Measurements from ENCODE around the gene CSNK1E.
A peak's percentile ranks its signal among the peaks of the same experiment; 100 is the strongest.

CSNK1E gene

DNA sequence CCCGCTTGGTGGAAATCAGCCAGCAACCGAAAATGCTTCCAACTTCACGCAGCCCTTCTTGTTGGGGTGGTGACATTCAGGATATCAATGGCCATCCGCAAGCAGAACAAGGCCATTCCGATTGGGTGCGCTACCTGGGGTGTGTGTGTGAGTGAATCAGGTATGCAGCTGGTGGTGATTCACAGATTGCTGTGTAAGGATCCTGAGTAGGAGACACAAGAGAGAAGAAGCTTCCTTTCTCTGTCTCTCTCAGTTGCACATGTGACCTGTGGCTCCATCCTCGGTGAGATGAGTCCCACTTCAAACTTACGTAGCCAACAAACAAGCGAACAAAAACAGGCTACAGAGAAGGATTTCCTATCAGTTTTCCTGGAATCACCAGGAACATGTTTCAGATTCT lies 34.8 kb downstream of the CSNK1E start:
- H4K91ac ChIP-seq (ENCODE audit: low read depth, low read length) = peak overlapping the region; percentile 8
- peak overlapping the region; percentile 0 for H2BK5ac ChIP-seq (ENCODE audit: low read depth, low read length, poor library complexity)
- WGBS (ENCODE audit: extremely low coverage, insufficient coverage, insufficient read length) = no CpG with 5 or more reads among the region's 9 CpGs
- peak overlapping the region; percentile 50 for H3K14ac ChIP-seq (ENCODE audit: low read length)
- H3K4me3 ChIP-seq (ENCODE audit: low read depth, low read length) = no peak overlapping the region
- no peak overlapping the region for H4K8ac ChIP-seq (ENCODE audit: low read depth, low read length)
- H3K9me3 ChIP-seq (ENCODE audit: insufficient read depth, low read depth, low read length) = peaks cover 2% of the 10 kb centered on the region
- H3K23ac ChIP-seq (ENCODE audit: low read length) = no peak overlapping the region
- H2BK120ac ChIP-seq (ENCODE audit: insufficient read depth, low read length, poor library complexity) = no peak overlapping the region
- H3K18ac ChIP-seq (ENCODE audit: low read length) = no peak overlapping the region
- no peaks in the 10 kb centered on the region for H3K27me3 ChIP-seq (ENCODE audit: insufficient read depth, low read length)
- peaks cover 26 to 29% of the 10 kb centered on the region in 2 experiments for H3K4me1 ChIP-seq (ENCODE audit: control insufficient read depth in 1 of 2, insufficient read depth in 2 of 2, low read length in 2 of 2)
- no peaks in the 10 kb centered on the region for H3K36me3 ChIP-seq (ENCODE audit: control insufficient read depth in 1 of 2, insufficient read depth in 2 of 2, low read length in 2 of 2)
- peak; percentile 62 to 74 for DNase-seq
- peak overlapping the region; percentile 73 for H3K27ac ChIP-seq (ENCODE audit: low read depth, low read length)
- H3K4ac ChIP-seq (ENCODE audit: low read depth, low read length) = no peak overlapping the region
- H3K9ac ChIP-seq (ENCODE audit: low read length) = no peak overlapping the region
- peaks cover 18% of the 10 kb centered on the region for H3K79me1 ChIP-seq (ENCODE audit: low read length)
- no peaks in the 10 kb centered on the region for H3K79me2 ChIP-seq (ENCODE audit: control insufficient read depth, insufficient read depth, low read length, poor library complexity)
- no peak overlapping the region for H2AFZ ChIP-seq (ENCODE audit: insufficient read depth, low read length, poor library complexity)
- peak overlapping the region; percentile 71 for H2BK12ac ChIP-seq (ENCODE audit: low read length)
- H2AK5ac ChIP-seq (ENCODE audit: low read length) = no peak overlapping the region
- no peak overlapping the region for H4K12ac ChIP-seq (ENCODE audit: low read depth, low read length)
- H3K4me2 ChIP-seq (ENCODE audit: low read length) = no peak overlapping the region

DNA sequence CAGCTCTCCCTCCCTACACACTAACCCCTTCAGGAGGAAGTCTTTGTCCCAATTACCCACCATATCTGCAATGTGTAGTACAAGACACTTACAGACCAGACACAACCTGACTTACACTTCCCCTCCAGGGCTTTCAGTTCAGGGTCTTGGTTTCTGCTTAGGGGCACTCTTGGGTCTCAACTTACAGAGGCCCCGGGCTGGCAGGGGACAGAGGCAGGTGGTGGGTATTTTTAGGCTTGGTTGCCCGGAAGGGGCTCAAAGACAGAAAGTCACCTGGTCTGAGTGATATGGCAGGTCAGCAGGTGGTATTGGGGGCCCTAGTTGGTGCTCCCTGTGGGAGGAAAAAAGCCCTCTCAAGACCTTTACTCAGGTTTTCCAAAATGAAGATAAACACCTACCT lies 41.1 kb downstream of the CSNK1E start:
- H3K14ac ChIP-seq (ENCODE audit: low read length) = no peak overlapping the region

DNA sequence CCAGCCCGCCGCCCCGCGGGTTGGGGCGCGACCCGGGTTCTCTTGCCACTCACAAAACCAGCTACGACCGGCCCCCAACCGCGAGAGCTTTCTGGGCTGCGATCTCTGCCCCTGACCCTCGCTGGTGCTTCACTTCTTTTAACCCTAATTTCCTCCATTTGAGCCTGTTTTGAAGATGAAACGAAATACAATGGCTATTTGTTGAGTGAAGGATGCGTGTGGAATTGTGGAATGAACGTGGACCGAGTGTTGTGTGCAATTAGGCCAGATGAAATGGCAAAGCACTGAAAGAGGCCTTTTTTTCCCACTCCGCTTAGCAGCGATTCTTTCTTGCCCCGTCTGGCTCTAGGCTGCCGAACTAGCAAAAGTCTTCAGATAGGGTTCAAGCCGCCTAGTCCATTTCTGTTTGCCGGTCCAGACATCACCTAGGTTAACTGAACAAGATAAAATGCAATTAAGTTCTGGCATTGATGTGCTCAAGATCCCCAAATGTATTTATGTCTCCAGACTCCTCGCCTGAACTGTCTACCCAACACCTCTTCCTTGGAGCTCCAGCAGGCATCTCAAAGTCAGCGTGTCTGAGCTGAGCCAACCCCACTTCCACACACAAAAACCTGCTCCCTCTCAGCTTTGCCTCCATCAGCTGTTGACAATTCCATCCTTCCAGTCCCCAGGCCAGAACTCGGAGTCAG lies 44.0 kb downstream of the CSNK1E start:
- Histone ChIP-seq H4K8ac (ENCODE audit: low read depth, low read length) (peak overlapping the region; percentile 79), H4K91ac (ENCODE audit: low read depth, low read length) (peak overlapping the region; percentile 84), H3K4me3 (ENCODE audit: low read depth, low read length) (peak overlapping the region; percentile 97), H3K36me3 (ENCODE audit: control insufficient read depth in 1 of 2, insufficient read depth in 2 of 2, low read length in 2 of 2) (peaks cover 4 to 15% of the 10 kb centered on the region in 2 experiments), H3K79me1 (ENCODE audit: low read length) (peaks cover 12% of the 10 kb centered on the region), H3K18ac (ENCODE audit: low read length) (peak overlapping the region; percentile 57), H3K27ac (ENCODE audit: low read depth, low read length) (no peak overlapping the region), H3K23ac (ENCODE audit: low read length) (no peak overlapping the region), H4K12ac (ENCODE audit: low read depth, low read length) (peak overlapping the region; percentile 39), H3K27me3 (ENCODE audit: insufficient read depth, low read length) (no peaks in the 10 kb centered on the region), H3K4me2 (ENCODE audit: low read length) (peak overlapping the region; percentile 80), H2BK120ac (ENCODE audit: insufficient read depth, low read length, poor library complexity) (peak overlapping the region; percentile 95), H3K14ac (ENCODE audit: low read length) (peak overlapping the region; percentile 89), H3K9me3 (ENCODE audit: insufficient read depth, low read depth, low read length) (no peaks in the 10 kb centered on the region), H3K9ac (ENCODE audit: low read length) (peak overlapping the region; percentile 28), H3K4me1 (ENCODE audit: control insufficient read depth in 1 of 2, insufficient read depth in 2 of 2, low read length in 2 of 2) (peaks cover 23 to 36% of the 10 kb centered on the region in 2 experiments), H3K79me2 (ENCODE audit: control insufficient read depth, insufficient read depth, low read length, poor library complexity) (peaks cover 25% of the 10 kb centered on the region), H2AFZ (ENCODE audit: insufficient read depth, low read length, poor library complexity) (peak overlapping the region; percentile 95), H3K4ac (ENCODE audit: low read depth, low read length) (peak overlapping the region; percentile 57), H2BK5ac (ENCODE audit: low read depth, low read length, poor library complexity) (peak overlapping the region; percentile 87), H2AK5ac (ENCODE audit: low read length) (no peak overlapping the region), H2BK12ac (ENCODE audit: low read length) (peak overlapping the region; percentile 33)
- no peak for DNase-seq
- WGBS (ENCODE audit: extremely low coverage, insufficient coverage, insufficient read length) = no CpG with 5 or more reads among the region's 26 CpGs

More for the DNA sequence above, 41.1 kb downstream of the CSNK1E start:
- Histone ChIP-seq H2BK120ac (ENCODE audit: insufficient read depth, low read length, poor library complexity) (no peak overlapping the region), H3K79me2 (ENCODE audit: control insufficient read depth, insufficient read depth, low read length, poor library complexity) (peaks cover 14% of the 10 kb centered on the region), H3K9me3 (ENCODE audit: insufficient read depth, low read depth, low read length) (no peaks in the 10 kb centered on the region), H3K27me3 (ENCODE audit: insufficient read depth, low read length) (no peaks in the 10 kb centered on the region), H3K36me3 (ENCODE audit: control insufficient read depth in 1 of 2, insufficient read depth in 2 of 2, low read length in 2 of 2) (no peaks in the 10 kb centered on the region), H3K9ac (ENCODE audit: low read length) (no peak overlapping the region), H4K8ac (ENCODE audit: low read depth, low read length) (no peak overlapping the region), H3K79me1 (ENCODE audit: low read length) (peaks cover 12% of the 10 kb centered on the region), H2BK12ac (ENCODE audit: low read length) (no peak overlapping the region), H2BK5ac (ENCODE audit: low read depth, low read length, poor library complexity) (no peak overlapping the region), H3K18ac (ENCODE audit: low read length) (no peak overlapping the region), H2AFZ (ENCODE audit: insufficient read depth, low read length, poor library complexity) (no peak overlapping the region), H3K27ac (ENCODE audit: low read depth, low read length) (no peak overlapping the region), H3K4ac (ENCODE audit: low read depth, low read length) (no peak overlapping the region), H3K4me1 (ENCODE audit: control insufficient read depth in 1 of 2, insufficient read depth in 2 of 2, low read length in 2 of 2) (peaks cover 16 to 21% of the 10 kb centered on the region in 2 experiments), H3K4me2 (ENCODE audit: low read length) (no peak overlapping the region), H4K12ac (ENCODE audit: low read depth, low read length) (no peak overlapping the region), H3K23ac (ENCODE audit: low read length) (no peak overlapping the region), H3K4me3 (ENCODE audit: low read depth, low read length) (no peak overlapping the region), H2AK5ac (ENCODE audit: low read length) (no peak overlapping the region), H4K91ac (ENCODE audit: low read depth, low read length) (peak overlapping the region; percentile 15)
- no peak for DNase-seq
- no CpG with 5 or more reads among the region's 2 CpGs for WGBS (ENCODE audit: extremely low coverage, insufficient coverage, insufficient read length)

DNA sequence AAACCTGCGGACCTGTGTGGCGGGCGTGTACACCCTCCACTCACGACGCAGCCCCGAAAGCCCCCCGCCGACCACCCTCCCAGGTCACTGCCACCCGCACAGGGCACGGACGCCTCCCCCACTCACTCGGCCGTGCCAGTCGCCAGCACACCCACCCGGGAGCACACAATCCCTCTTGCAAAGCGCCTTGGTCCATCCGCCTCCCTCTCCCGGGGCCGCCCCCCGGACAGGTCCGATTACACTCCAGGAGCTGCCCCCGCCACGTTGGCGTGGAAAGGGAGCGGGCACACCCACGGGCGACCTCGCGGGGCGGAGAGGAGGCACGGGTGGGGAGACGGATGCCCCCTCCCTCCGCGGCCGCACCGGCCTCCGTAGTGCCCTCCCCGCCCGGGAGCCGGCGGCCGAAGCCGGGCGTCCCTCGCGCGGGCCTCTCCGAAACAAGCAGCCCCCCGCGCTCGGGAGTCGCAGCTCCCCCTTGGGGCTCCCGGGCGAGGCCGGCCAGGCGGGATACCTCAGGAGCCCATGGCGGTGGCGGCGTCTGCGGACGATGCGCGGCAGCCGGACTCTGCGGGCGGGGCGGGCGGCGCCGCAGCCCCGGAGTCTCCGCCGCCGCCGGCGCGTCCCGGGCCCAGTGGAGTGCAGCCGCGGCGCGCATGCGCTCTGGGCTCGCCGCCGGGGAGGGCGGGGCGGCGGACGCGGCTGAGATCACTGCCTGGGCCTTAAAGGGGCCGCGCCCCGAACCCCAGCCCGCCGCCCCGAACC lies 44.7 kb downstream of the CSNK1E start, which contains the start of gene TMEM184B:
Gene TMEM184B (minus strand): TSS at position 638 of the 762 bp plus-strand sequence. CDS start 25,049 bp downstream, outside the sequence.
- peaks cover 4 to 15% of the 10 kb centered on the region in 2 experiments for H3K36me3 ChIP-seq (ENCODE audit: control insufficient read depth in 1 of 2, insufficient read depth in 2 of 2, low read length in 2 of 2)
- peaks cover 12% of the 10 kb centered on the region for H3K79me1 ChIP-seq (ENCODE audit: low read length)
- H2BK5ac ChIP-seq (ENCODE audit: low read depth, low read length, poor library complexity) = peak within 1 kb of the TSS; percentile 87
- peak within 1 kb of the TSS; percentile 89 for H3K14ac ChIP-seq (ENCODE audit: low read length)
- H3K23ac ChIP-seq (ENCODE audit: low read length) = no peak within 1 kb of the TSS
- peak within 1 kb of the TSS; percentile 95 for H2BK120ac ChIP-seq (ENCODE audit: insufficient read depth, low read length, poor library complexity)
- peaks cover 23 to 36% of the 10 kb centered on the region in 2 experiments for H3K4me1 ChIP-seq (ENCODE audit: control insufficient read depth in 1 of 2, insufficient read depth in 2 of 2, low read length in 2 of 2)
- H4K12ac ChIP-seq (ENCODE audit: low read depth, low read length) = peak within 1 kb of the TSS; percentile 71
- peaks cover 25% of the 10 kb centered on the region for H3K79me2 ChIP-seq (ENCODE audit: control insufficient read depth, insufficient read depth, low read length, poor library complexity)
- H3K9ac ChIP-seq (ENCODE audit: low read length) = peak within 1 kb of the TSS; percentile 88
- peak within 1 kb of the TSS; percentile 80 for H3K4me2 ChIP-seq (ENCODE audit: low read length)
- no CpG with 5 or more reads among the region's 97 CpGs for WGBS (ENCODE audit: extremely low coverage, insufficient coverage, insufficient read length)
- peak within 1 kb of the TSS; percentile 97 for H3K4me3 ChIP-seq (ENCODE audit: low read depth, low read length)
- peak within 1 kb of the TSS; percentile 77 for H2AK5ac ChIP-seq (ENCODE audit: low read length)
- H4K91ac ChIP-seq (ENCODE audit: low read depth, low read length) = peak within 1 kb of the TSS; percentile 84
- peak within 1 kb of the TSS; percentile 77 for H3K4ac ChIP-seq (ENCODE audit: low read depth, low read length)
- peak within 1 kb of the TSS; percentile 95 for H2AFZ ChIP-seq (ENCODE audit: insufficient read depth, low read length, poor library complexity)
- H3K27me3 ChIP-seq (ENCODE audit: insufficient read depth, low read length) = no peaks in the 10 kb centered on the region
- peak within 1 kb of the TSS; percentile 79 for H4K8ac ChIP-seq (ENCODE audit: low read depth, low read length)
- DNase-seq = peak; percentile 67 to 86
- peak within 1 kb of the TSS; percentile 77 for H3K18ac ChIP-seq (ENCODE audit: low read length)
- no peaks in the 10 kb centered on the region for H3K9me3 ChIP-seq (ENCODE audit: insufficient read depth, low read depth, low read length)
- H3K27ac ChIP-seq (ENCODE audit: low read depth, low read length) = peak within 1 kb of the TSS; percentile 57
- H2BK12ac ChIP-seq (ENCODE audit: low read length) = peak within 1 kb of the TSS; percentile 33
